OCI-LY7 (cell line): ENCODE measurements around the gene DUS1L.

Source experiments
- EZH2phosphoT487 ChIP-seq: fragments of 200-600 bp; sonication (generic); IDR thresholded peaks from 2 replicates; pipeline ENCODE4 v1.6.1; 2018; ENCODE audit warnings: low read depth, borderline replicate concordance, mild to moderate bottlenecking, mixed run types, antibody characterized with exemption, low read length, moderate library complexity, mixed read lengths
- TF ChIP-seq, protein P1 (sequence below): fragments of 200-600 bp; sonication (generic); conservative IDR thresholded peaks from 2 replicates; pipeline ENCODE4 v1.5.1; 2014; ENCODE audit warnings: mild to moderate bottlenecking, antibody characterized with exemption, low read length, moderate library complexity, mixed read lengths

DNA sequence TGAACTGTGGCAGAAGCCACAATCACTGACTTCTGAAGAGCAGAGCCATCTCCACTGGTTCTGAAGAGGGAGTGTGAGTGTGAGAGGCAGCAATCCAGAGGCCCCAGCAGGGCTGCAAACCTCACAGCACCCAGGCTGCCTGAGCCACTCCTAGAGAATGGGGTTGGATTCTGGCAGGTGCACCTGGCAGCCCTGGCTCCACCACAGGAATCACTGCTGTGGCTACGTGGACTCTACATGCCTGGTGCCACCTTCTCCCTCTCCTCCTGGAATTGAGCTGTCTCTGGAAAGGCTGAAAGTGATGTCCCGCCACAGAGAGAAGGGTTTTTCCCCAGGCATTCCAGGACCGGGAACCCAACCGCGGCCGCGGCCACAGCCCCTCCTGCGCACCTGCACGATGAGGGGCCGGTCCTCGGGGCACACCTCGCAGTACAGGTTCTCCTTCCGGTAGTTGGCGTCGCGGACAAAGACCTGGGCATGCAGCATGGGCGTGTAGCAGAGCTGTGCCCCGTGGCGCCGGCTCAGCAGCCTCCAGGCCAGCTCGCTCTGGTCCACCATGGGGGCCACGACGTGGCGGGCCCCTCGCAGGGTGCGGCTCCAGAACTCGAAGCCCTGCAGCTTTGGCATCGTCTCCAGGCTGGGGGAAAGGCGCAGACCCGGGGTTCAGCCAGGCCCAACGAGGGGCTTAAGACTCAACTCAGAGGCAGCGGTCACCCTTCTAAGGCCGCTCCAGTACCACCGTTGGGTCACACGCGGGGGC is 991 bp downstream of the DUS1L start:
- TF ChIP-seq, protein P1, sequence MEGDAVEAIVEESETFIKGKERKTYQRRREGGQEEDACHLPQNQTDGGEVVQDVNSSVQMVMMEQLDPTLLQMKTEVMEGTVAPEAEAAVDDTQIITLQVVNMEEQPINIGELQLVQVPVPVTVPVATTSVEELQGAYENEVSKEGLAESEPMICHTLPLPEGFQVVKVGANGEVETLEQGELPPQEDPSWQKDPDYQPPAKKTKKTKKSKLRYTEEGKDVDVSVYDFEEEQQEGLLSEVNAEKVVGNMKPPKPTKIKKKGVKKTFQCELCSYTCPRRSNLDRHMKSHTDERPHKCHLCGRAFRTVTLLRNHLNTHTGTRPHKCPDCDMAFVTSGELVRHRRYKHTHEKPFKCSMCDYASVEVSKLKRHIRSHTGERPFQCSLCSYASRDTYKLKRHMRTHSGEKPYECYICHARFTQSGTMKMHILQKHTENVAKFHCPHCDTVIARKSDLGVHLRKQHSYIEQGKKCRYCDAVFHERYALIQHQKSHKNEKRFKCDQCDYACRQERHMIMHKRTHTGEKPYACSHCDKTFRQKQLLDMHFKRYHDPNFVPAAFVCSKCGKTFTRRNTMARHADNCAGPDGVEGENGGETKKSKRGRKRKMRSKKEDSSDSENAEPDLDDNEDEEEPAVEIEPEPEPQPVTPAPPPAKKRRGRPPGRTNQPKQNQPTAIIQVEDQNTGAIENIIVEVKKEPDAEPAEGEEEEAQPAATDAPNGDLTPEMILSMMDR = no peak
- no peak for TF ChIP-seq EZH2phosphoT487
